ENCODE measurements around the gene DUOXA2.
"Not testable (repeated sequence)": the region's sequence is repeated elsewhere in the genome, so short reads cannot be mapped to it uniquely, and the experiment has no call there.

DUOXA2 gene

GRCh38 chr15:45114076-45114750, at the start of gene DUOXA2, which contains the start of gene DUOX2:
DUOXA2 (plus strand) TSS chr15:45114326; CDS start chr15:45114606, 280 bp downstream.
DUOX2 (minus strand) TSS chr15:45114172; CDS start chr15:45113411, 761 bp downstream.
- in situ Hi-C loops (cut with MboI; ENCODE audit: low sequenced_read_pairs), result no loop called here

GRCh38 chr15:45064386-45064785, 49.7 kb upstream of the DUOXA2 start:
- in situ Hi-C loops (cut with MboI; ENCODE audit: low sequenced_read_pairs), result no loop called here

DNA sequence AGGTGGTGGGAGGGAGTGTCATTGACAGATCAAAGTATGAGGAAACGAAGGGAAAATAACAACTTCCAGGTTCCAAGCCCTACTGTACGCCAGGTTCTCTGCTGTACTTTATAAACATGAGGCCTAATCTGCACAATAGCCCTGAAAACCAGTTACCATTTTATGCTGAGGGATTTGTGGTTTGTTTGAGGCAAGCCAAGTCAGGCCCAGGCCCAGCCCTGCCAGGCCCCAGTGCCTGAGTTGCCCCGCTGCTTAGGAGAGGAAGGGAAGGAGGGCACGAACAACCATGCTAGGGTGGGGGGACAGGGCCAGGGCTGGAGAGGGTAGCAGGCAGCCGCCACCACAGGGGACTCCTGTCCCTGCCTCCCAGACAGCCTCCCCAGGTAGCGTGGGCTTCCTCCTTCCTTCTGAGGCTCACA, 44.2 kb upstream of the DUOXA2 start:
- in situ Hi-C loops (cut with MboI; ENCODE audit: low sequenced_read_pairs), result not testable (repeated sequence)

DNA sequence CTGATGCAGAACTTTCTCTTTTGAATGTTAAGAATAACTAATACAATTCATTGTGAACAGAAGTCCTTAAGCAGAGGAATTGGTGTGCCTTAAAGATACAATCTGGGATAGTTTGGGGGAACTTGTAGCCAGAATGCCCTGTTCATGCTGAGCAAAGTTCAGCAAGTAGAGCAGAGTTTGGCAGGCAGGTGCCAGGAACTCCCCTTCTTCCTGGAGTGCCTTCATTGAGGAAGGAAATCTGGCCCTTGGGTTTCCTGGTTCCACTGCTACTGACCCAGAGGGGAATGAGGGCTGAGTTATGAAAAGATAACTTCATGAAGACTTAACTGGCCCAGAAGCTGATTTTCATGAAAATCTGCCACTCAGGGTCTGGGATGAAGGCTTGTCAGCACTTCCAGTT, 40.5 kb upstream of the DUOXA2 start:
- in situ Hi-C loops (cut with MboI; ENCODE audit: low sequenced_read_pairs), result not testable (repeated sequence)

DNA sequence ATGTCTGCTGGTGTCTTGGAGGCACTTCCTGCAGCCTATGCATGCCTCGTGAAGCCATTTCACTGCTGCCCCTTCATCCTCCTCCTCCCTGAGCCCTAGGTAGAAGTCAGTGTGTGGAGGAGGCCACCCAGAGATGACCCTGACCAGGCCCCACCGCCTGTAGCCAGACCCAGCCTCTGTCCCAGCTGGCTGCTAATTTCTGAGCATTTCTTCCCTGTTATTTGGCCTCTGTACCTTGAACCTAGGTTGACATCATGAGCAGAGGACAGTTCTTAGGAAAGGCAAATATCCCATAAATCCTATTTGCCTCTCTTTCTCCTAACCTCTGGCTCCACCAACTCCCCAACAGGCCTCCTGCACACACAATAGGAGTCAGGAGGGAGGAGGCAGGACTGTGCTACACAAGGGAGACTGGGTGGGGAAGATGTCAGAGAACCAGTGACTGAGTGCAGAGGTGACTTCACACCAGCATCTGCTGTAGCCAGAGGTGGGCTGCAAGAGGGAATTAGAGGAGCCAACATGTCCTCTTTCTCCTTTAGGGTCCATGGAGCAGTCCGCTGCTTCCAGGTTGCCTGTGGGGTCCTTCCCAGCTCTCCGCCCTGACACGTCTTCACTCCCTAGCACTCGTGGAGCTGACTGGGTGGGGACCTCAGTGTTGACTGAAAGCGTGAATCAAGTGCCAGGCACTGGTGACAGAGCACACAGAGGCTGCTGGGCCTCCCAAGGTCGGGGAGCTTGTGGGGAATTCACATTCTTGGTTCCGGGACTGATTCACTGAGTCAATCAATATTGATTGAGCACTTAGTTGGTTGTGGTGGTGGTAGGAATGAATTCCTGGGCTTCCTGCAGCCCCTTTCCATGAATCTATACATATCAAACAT, 38.4 kb upstream of the DUOXA2 start:
- in situ Hi-C loops (cut with MboI; ENCODE audit: low sequenced_read_pairs), result not testable (repeated sequence)

DNA sequence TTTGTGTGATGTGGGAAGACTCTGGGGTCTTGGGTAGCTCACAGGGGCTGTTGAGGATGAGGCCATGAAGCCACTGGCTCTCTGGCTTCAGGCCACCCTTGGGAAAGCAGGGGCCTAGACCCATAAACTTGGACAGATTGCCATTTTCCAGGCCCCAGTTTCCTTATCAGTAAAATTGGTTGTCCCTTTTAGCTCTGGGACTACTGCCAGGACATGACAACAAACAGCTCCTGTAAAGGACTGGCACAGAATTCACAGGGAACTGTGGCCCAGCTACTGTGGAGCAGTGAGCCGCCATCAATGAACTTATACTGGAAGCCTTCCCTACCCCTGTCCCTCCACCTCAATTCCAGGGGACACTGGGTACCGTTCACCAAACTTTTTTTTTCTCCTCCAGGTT, 36.7 kb upstream of the DUOXA2 start:
- in situ Hi-C loops (cut with MboI; ENCODE audit: low sequenced_read_pairs), result not testable (repeated sequence)

- in situ Hi-C loops (cut with MboI; ENCODE audit: low sequenced_read_pairs), result not testable (repeated sequence)
These were observed 34.9 kb upstream of the DUOXA2 start for GRCh38 chr15:45079201-45079600.

GRCh38 chr15:45079628-45080246, 34.4 kb upstream of the DUOXA2 start:
- in situ Hi-C loops (cut with MboI; ENCODE audit: low sequenced_read_pairs), result not testable (repeated sequence)

DNA sequence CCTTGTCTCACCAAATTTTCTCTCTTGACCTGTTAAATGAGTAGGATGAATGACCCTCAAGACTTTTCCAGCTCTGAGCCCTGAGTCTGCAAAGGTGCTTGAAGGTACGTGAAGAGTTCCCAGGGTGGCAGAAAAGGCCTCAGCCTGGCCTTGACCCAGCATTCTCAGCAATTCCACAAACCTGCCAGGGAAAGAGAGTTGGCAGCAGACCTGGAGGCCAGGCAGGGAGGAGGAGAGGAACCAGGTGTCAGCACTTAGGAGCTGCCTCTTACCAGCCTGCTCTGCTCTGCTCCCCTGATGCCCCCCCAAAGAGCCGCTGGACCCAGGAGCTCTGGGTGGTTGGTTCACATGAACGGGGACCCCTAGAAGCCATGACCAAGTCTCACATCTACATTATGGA, 33.5 kb upstream of the DUOXA2 start:
- in situ Hi-C loops (cut with MboI; ENCODE audit: low sequenced_read_pairs), result not testable (repeated sequence)

DNA sequence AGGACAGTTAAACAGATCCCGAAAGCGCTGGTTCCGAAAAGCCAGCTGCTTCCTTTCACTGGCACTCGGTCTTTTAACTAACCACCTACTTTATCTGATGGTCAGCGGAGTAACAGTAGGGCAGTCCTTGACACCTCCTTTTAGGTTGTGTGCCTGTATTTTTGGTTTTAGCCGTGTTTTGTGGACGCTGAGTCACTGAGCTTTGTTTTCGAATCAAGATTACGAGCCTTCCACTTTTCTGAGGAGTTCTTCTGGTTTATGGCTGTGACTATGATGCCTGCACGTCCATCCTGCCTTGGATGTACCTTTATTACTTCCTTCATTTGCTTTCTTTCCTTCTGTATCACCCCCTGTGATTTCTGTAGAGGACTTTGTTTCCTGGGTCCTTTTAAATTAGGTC, 31.7 kb upstream of the DUOXA2 start:
- in situ Hi-C loops (cut with MboI; ENCODE audit: low sequenced_read_pairs), result not testable (repeated sequence)

DNA sequence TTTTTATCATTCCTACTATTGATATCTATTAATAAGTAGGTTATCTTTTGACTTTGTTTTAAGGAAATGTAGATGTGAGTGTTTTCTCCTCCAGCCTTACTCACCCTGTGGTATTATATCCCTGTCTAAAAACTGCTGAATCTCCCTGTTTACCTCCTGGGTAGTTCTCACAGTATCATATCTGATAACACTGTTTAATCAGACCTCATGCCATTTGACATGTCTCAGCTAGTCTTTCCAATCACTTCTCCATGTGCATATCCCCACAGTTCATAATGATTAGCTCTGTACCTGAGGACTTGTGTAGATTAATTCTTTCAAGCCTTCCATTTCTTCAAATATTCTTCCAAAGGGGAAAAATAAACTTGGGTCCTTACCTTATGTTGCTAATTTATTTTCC, 30.9 kb upstream of the DUOXA2 start:
- in situ Hi-C loops (cut with MboI; ENCODE audit: low sequenced_read_pairs), result no loop called here

- in situ Hi-C loops (cut with MboI; ENCODE audit: low sequenced_read_pairs), result no loop called here
These were observed 30.0 kb upstream of the DUOXA2 start for GRCh38 chr15:45084163-45084562.

- in situ Hi-C loops (cut with MboI; ENCODE audit: low sequenced_read_pairs), result no loop called here
These were observed 26.6 kb upstream of the DUOXA2 start for GRCh38 chr15:45087513-45087912.

- in situ Hi-C loops (cut with MboI; ENCODE audit: low sequenced_read_pairs), result no loop called here
These were observed 25.1 kb upstream of the DUOXA2 start for GRCh38 chr15:45088801-45089711.

DNA sequence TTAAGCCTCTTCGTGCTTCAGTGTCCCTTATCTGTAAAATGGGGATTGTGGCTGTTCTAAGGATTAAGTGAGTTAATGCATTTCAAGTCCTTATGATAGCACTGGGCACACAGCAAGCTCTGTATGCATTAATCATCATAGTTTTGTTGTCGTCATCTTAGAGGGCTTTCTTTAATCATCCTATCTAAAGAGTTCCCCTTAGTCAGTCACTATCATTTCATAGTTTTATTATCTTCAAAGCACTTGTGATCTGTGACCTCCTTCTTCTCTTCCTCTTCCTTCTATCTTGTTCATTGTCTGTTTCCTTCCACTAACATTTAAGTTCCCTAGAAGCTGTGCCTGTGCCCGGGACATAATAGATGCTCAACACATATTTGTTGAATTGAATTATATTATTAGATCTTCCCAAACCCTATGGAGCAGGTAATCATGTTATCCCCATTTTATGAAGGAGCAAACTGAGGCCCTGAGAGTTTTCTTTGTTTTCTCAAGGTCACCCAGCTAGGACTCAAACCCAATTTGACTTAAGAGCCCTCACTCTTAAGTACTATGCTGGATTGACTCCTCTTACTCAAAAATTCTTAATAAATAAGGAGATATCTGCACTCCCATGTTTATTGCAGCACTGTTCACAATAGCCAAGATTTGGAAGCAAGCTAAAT, 24.3 kb upstream of the DUOXA2 start:
- in situ Hi-C loops (cut with MboI; ENCODE audit: low sequenced_read_pairs), result no loop called here

GRCh38 chr15:45091161-45091560, 23.0 kb upstream of the DUOXA2 start:
- in situ Hi-C loops (cut with MboI; ENCODE audit: low sequenced_read_pairs), result no loop called here

GRCh38 chr15:45091576-45091975, 22.6 kb upstream of the DUOXA2 start:
- in situ Hi-C loops (cut with MboI; ENCODE audit: low sequenced_read_pairs), result no loop called here

GRCh38 chr15:45093013-45093412, 21.1 kb upstream of the DUOXA2 start:
- in situ Hi-C loops (cut with MboI; ENCODE audit: low sequenced_read_pairs), result no loop called here

GRCh38 chr15:45093622-45094357, 20.3 kb upstream of the DUOXA2 start:
- in situ Hi-C loops (cut with MboI; ENCODE audit: low sequenced_read_pairs), result no loop called here
